ENCODE results near the gene PCDHGC3. TPM values are rescaled to one million over a fixed set of nuclear protein-coding genes. Genes with fewer than 3 reads are reported as not detected.
A peak's percentile ranks its signal among the peaks of the same experiment; 100 is the strongest.

PCDHGC3 gene
- total RNA-seq, 1 experiment from 2014 or later = 29.1 TPM

- DNase-seq (ENCODE audit: low spot score) (no peak), ATAC-seq (no peak)
- Mint-ChIP-seq H3K9me3 (no peaks in the 10 kb centered on the region), H3K27ac (no peak overlapping the region), H3K4me1 (peaks cover 58% of the 10 kb centered on the region), H3K4me3 (no peak overlapping the region), H3K27me3 (ENCODE audit: low read depth) (no peaks in the 10 kb centered on the region), H3K36me3 (peaks cover 11% of the 10 kb centered on the region)
- no peak for TF ChIP-seq CREB1 (CRISPR knock-in tag; IDR thresholded peaks at IDR 0.05)
- TF ChIP-seq USF2 (CRISPR knock-in tag; IDR thresholded peaks at IDR 0.05) = no peak
- TF ChIP-seq SOX15 (CRISPR knock-in tag; IDR thresholded peaks at IDR 0.05) = no peak
- no peak for TF ChIP-seq ATF1 (CRISPR knock-in tag; IDR thresholded peaks at IDR 0.05)
- no peak for TF ChIP-seq ZNF423 (CRISPR knock-in tag; IDR thresholded peaks at IDR 0.05)
- no peak for TF ChIP-seq IRF2 (CRISPR knock-in tag; IDR thresholded peaks at IDR 0.05; ENCODE audit: borderline replicate concordance, low read depth)
- TF ChIP-seq ZNF671 (CRISPR knock-in tag; IDR thresholded peaks at IDR 0.05) = no peak
- TF ChIP-seq NFYB (CRISPR knock-in tag; conservative IDR thresholded peaks at IDR 0.05; ENCODE audit: low read depth) = no peak
- TF ChIP-seq GRHL2 (CRISPR knock-in tag; IDR thresholded peaks at IDR 0.05; ENCODE audit: insufficient replicate concordance, severe bottlenecking) = no peak
- ChIA-PET CTCF (interaction anchor here (0.9 to 10.5 kb wide), 15 partner anchors 11 to 288 kb away, joined by 3 to 131 read pairs (median 15); partner anchors contain the start of genes PCDHB14, PCDHGA10, PCDHGA11 and PCDHGA2), POLR2A (no interaction called here)
Measured at GRCh38 chr5:141510850-141511601, 35.3 kb downstream of the PCDHGC3 start.

- Mint-ChIP-seq H3K36me3 (peaks cover 19% of the 10 kb centered on the region), H3K4me1 (peaks cover 66% of the 10 kb centered on the region), H3K27me3 (ENCODE audit: low read depth) (no peaks in the 10 kb centered on the region), H3K27ac (no peak overlapping the region), H3K9me3 (no peaks in the 10 kb centered on the region), H3K4me3 (no peak overlapping the region)
- no peak for ATAC-seq
- no peak for TF ChIP-seq TEAD4 (CRISPR knock-in tag; IDR thresholded peaks at IDR 0.05)
- no peak for TF ChIP-seq JAZF1 (CRISPR knock-in tag; IDR thresholded peaks at IDR 0.05)
- TF ChIP-seq ZNF532 (CRISPR knock-in tag; IDR thresholded peaks at IDR 0.05; ENCODE audit: borderline replicate concordance) = no peak
- TF ChIP-seq GRHL2 (CRISPR knock-in tag; IDR thresholded peaks at IDR 0.05; ENCODE audit: insufficient replicate concordance, severe bottlenecking) = no peak
- no peak for DNase-seq (ENCODE audit: low spot score)
- ChIA-PET CTCF (interaction anchor here (0.5 to 10.5 kb wide), 15 partner anchors 10 to 288 kb away, joined by 3 to 131 read pairs (median 29); partner anchors contain the start of genes PCDHB14, PCDHGA10, PCDHGA11 and PCDHGA12), POLR2A (no interaction called here)
Measured at GRCh38 chr5:141511771-141512325, 36.1 kb downstream of the PCDHGC3 start.

- ChIA-PET CTCF (interaction anchor here (0.6 to 10.5 kb wide), 35 partner anchors 9 to 377 kb away, joined by 3 to 131 read pairs (median 8); partner anchors contain the start of genes DIAPH1, PCDHB10, PCDHB14 and PCDHB15), POLR2A (interaction anchor here (0.7 to 2.5 kb wide), 7 partner anchors 9 to 206 kb away, joined by 3 to 10 read pairs (median 4); partner anchors contain the start of genes PCDHGA10, PCDHGC3 and PCDHGC4)
- peaks cover 61% of the 10 kb centered on the region for H3K4me1 Mint-ChIP-seq
- no peak for TF ChIP-seq ZNF423 (CRISPR knock-in tag; IDR thresholded peaks at IDR 0.05)
- TF ChIP-seq, protein P1, sequence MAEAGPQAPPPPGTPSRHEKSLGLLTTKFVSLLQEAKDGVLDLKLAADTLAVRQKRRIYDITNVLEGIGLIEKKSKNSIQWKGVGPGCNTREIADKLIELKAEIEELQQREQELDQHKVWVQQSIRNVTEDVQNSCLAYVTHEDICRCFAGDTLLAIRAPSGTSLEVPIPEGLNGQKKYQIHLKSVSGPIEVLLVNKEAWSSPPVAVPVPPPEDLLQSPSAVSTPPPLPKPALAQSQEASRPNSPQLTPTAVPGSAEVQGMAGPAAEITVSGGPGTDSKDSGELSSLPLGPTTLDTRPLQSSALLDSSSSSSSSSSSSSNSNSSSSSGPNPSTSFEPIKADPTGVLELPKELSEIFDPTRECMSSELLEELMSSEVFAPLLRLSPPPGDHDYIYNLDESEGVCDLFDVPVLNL (CRISPR knock-in tag; IDR thresholded peaks at IDR 0.05; ENCODE audit: borderline replicate concordance, low read depth) = no peak
- TF ChIP-seq, protein P2, sequence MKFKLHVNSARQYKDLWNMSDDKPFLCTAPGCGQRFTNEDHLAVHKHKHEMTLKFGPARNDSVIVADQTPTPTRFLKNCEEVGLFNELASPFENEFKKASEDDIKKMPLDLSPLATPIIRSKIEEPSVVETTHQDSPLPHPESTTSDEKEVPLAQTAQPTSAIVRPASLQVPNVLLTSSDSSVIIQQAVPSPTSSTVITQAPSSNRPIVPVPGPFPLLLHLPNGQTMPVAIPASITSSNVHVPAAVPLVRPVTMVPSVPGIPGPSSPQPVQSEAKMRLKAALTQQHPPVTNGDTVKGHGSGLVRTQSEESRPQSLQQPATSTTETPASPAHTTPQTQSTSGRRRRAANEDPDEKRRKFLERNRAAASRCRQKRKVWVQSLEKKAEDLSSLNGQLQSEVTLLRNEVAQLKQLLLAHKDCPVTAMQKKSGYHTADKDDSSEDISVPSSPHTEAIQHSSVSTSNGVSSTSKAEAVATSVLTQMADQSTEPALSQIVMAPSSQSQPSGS (CRISPR knock-in tag; IDR thresholded peaks at IDR 0.05; ENCODE audit: borderline replicate concordance, low read depth) = no peak
- TF ChIP-seq ZNF416 (CRISPR knock-in tag; IDR thresholded peaks at IDR 0.05) = no peak
- TF ChIP-seq EMX1 (CRISPR knock-in tag; IDR thresholded peaks at IDR 0.05) = no peak
- TF ChIP-seq NR1H2 (CRISPR knock-in tag; IDR thresholded peaks at IDR 0.05) = no peak
- no peak for TF ChIP-seq ZNF281 (CRISPR knock-in tag; IDR thresholded peaks at IDR 0.05)
- no peak for TF ChIP-seq CREB1 (CRISPR knock-in tag; IDR thresholded peaks at IDR 0.05)
- TF ChIP-seq NFE2L1 (CRISPR knock-in tag; IDR thresholded peaks at IDR 0.05) = no peak
Measured at GRCh38 chr5:141512390-141512910, 36.7 kb downstream of the PCDHGC3 start.

More at GRCh38 chr5:141512390-141512910, 36.7 kb downstream of the PCDHGC3 start:
- H3K36me3 Mint-ChIP-seq = peaks cover 21% of the 10 kb centered on the region
- DNase-seq (ENCODE audit: low spot score) = peak; percentile 99
- no peaks in the 10 kb centered on the region for H3K27me3 Mint-ChIP-seq (ENCODE audit: low read depth)
- no peak overlapping the region for H3K27ac Mint-ChIP-seq
- H3K4me3 Mint-ChIP-seq = peak overlapping the region; percentile 87
- H3K9me3 Mint-ChIP-seq = no peaks in the 10 kb centered on the region
- peak; percentile 82 for ATAC-seq

Data from WTC11 (cell line).